Left forelimb (tissue), 1 donor: ENCODE data around the gene DICER1.
"Not testable (repeated sequence)": the region's sequence is repeated elsewhere in the genome, so short reads cannot be mapped to it uniquely, and the experiment has no call there.

Source experiments
- DNase-seq: peaks from one replicate; pipeline ENCODE4 v3.0.0-alpha.2; 2018; ENCODE audit warnings: low spot score

The DICER1 gene

DNA sequence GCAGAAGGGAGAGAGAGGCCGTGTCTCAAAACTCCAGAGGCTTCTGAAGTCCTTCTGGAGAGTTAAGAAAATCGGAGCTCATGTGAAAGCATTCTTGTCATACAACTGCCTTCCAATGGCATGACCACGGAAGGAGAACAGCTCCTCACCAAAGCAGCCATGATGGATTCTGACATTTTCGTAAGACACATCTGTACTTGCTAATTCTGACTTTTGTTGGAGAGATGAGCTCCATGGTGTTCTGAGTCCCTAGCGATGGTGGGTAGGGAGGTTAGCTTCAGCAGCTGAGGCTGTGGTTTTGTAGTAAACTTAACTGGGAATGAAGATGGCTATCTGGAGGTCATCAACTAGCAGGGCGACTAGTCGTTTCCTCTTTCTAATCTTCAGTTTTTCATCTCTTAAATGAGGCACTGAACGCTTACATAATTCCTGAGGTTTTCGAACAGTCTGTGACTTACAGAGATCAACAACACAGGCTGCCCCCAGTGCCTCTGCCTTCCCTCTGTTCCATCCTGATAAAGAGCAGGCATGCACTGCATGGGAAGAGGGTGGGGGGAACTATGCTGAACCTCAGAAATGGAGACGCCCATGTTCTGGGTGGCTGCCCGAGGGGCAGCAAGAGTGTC lies 28.6 kb upstream of the DICER1 start:
- DNase-seq: no peak

DNA sequence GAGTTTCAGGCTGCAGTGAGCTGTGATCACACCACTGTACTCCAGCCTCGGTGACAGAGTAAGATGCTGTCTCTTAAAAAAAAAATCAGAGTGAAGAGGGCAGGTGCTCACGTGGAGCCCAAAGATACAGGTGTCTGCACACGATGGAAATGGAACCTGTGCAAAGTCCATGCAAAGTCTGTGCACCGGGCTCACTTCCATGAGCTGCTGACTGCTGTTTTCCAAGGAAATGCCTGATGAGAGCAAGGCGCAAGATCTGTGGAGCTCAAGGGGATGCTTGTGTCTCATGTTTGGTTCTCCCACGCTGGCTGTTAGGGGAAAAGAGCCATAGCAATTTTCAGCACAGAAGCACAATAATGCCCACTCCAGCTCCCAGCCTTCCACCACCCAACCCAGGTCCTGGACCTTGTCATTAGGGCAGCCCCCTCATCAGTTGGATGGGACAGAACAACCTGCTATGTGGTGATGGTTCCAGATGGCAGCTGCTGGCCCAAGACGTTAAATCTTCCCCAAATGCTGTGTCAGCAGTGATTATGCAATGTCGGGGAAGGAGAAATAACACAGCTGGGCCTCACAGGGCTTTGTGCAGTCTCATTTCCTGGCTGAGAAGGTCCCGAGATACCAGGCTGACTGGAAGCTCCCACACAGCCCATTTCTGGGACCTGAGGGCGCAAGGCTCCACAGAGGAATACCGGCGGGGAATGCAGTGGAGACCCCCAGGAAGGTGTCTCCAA lies 27.9 kb upstream of the DICER1 start:
- no peak for DNase-seq

- no peak for DNase-seq
Measured at GRCh38 chr14:95184413-95184790, 27.1 kb upstream of the DICER1 start.

DNA sequence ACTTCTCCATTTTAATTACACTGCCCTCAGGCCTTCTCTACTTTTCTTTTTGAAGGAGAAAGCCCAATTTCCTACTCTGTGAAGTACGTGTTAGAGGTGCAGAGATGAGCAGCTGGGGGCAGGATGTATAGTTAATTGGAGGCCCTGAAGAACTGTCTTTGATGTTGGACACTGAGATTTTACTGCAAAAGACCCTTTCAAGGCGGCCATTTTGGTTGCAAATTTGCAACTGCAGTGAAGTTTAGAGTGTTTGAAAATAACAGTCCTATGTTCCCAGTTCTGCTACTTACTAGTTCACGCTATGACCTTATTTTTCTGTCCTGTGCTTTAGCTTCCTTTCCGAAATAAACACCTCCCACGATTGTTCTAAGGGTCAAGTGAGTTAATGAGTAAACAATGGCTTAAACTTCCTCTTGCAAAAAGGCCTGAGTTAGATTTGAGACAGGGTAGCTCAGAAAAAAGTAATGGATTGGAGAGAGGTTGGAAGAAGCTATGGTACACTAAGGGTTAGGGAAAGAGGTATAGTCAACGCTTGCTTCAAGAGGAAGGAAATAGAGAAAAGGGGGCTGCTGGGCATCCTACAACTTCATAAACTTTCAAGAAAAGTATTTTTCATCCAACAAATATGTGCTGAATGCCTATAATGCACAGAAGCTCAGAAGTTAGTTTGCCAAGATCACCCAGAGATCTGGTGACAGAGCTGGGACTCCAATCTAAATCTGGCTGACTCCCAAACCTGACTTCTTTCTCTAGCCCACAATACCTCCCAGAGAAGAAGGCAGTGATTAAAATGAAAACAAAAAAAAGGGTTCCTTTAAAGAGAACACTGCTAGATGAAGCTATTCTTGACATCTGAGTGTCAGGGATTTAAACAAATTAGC lies 26.4 kb upstream of the DICER1 start:
- DNase-seq: no peak

GRCh38 chr14:95183082-95183481 lies 25.8 kb upstream of the DICER1 start:
- no peak for DNase-seq

- DNase-seq: no peak
Measured at GRCh38 chr14:95182379-95182778, 25.1 kb upstream of the DICER1 start.

GRCh38 chr14:95180966-95181741 lies 23.8 kb upstream of the DICER1 start:
- DNase-seq: no peak

DNA sequence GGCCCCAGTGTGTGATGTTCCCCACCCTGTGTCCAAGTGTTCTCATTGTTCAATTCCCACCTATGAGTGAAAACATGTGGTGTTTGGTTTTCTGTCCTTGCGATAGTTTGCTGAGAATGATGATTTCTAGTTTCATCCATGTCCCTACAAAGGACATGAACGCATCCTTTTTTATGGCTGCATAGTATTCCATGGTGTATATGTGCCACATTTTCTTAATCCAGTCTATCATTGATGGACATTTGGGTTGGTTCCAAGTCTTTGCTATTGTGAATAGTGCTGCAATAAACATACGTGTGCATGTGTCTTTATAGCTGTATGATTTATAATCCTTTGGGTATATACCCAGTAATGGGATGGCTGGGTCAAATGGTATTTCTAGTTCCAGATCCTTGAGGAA lies 18.3 kb upstream of the DICER1 start:
- DNase-seq: not testable (repeated sequence)

DNA sequence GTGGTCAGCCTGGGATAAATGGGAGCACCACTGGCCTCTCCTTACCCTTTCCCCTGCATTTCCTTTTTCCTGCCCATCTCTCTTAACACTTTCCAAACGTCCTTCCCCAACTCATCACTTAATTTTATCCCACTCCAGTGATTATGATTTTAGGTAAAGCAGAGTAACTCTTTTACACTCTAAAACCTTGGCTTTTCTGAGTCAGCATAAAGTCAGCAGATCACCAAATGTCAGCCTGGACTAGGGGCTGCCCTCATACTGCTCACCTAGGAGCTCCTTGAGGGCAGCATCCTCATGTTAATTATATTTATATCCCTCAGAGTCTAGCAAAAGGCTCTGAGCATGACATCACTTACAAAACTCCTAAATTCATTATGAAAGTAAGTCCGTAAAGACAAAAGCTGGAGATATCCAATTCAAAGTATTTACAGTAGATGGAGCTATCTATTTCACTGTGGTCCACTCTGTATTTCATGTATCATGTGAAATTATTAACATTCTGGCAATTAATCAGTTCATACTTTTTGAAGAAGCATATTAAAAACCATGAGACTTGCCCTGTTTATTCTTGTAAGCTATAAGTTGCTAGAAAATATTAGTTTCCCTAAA lies 17.0 kb upstream of the DICER1 start:
- DNase-seq: no peak

- no peak for DNase-seq
Measured at GRCh38 chr14:95173518-95173917, 16.2 kb upstream of the DICER1 start.

DNA sequence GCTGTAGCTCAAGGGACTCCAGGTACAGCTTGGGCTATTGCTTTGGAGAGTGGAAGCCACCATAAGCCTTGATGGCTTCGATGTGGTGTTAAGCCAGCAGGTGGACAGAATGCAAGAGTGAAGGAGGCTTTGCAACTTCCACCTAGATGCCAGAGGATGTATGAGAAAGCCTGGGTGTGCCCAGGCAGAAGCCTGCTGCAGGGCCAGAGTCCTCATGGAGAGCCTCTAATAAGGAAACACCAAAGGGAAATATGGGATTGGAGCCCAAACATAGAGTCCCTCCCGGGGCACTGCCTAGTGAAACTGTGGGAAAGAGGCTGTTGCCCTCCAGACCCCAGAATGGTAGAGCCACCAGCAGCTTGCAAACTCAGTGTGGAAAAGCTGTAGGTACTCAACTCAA lies 9.8 kb upstream of the DICER1 start:
- DNase-seq: no peak

- no peak for DNase-seq
Measured at GRCh38 chr14:95165517-95165916, 8.2 kb upstream of the DICER1 start.

GRCh38 chr14:95164506-95164905 lies 7.2 kb upstream of the DICER1 start:
- DNase-seq: no peak

GRCh38 chr14:95163666-95164065 lies 6.3 kb upstream of the DICER1 start:
- no peak for DNase-seq

DNA sequence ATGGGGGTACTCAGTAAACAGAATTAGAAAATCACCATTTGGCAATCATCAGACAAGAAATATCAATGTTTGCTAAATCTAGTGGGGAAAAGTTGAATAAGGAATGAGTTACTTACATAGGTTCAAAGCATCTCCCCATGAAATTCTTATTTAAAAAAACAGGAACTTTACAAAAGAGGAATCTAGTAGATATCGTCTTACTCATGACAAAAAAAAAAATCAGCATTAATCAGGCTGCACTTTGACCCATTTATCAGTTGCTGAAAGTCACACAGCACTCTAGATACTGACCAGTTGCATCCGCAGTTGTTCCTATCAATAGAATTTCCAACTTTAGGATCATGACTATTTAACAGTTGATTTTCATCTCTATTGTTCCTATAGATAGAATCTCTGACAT lies 5.8 kb upstream of the DICER1 start:
- DNase-seq: no peak

DNA sequence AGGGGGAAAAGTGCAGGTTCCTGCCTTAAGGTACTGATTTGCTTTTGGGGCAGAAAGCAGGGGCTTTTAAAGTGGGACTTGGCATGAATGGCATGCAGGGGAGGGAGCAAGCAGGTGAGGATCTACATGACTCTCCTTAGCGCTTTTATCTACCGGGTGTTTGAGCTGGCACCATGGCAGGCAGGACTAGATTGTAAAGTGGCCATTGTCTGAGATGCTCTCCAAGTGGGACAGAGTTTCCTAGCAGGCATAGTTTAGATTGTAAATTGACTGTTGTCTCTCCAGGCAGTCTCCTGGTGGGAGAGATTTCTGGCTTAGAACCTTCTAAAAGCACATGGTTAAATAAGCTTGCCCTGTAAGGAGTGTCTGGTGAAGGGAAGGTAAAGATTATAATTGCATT lies 5.3 kb upstream of the DICER1 start:
- DNase-seq: no peak

- DNase-seq: no peak
Measured at GRCh38 chr14:95157048-95157326, 342 bp downstream of the DICER1 start.

DNA sequence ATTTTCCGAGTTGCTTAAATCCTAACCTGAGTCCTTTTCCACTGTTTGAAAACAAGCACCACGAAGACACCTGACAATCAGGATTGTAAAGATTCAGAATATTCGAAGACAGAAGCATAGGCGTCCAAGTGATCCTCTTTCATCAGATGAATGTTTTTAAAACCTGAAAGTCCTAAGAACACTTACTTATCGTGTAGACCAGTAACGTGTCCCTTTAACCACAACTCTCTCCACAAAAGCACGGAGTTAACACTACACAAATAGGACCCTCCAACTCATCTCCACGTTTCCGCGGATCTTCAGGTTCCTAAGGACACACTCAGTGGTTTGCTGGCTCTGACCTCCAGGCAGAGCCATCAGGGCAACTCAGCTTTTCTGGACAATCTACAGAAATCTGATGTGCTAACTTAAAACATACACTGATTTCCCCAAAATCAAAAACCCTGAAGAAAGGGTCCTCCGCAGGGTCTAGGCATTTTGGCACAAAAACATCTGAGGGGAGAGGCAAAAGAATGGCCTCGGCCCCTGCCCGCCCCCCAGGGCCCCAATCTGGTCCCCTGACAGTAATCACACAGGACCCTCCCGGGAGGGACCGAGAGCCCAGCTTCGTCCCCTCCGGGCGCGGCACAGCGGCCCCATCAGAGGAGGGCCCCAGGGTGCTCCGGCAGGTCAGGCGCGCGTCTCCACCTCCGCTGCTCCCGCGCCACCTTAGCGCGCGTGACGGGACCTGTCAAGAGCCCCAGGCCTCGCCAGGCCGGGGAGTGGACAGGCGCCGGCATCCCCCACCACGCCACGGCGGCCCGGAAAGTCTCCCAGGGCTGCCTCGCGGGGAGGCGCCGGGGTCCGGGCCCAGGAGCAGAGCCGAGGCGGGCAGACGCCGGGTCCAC lies 925 bp downstream of the DICER1 start:
- peak; percentile 77 for DNase-seq

DNA sequence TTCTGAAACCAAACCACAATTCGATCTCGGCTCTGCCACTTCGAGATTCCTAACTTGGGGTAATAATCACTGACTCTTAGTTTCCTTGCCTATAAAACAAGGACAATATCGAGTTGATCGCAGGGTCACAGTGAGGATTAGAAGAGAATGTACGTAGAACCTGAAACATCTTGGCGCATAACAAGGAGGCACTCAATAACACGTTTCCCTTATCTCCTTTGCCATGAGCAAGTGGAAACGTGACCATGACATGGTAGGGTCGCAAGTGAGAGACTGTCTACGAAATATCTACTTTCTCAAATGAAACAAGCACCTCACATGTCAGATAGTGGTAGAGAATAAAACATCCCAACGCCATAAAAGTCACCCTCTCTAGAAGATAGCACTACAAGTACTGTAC lies 2.3 kb downstream of the DICER1 start:
- no peak for DNase-seq

DNA sequence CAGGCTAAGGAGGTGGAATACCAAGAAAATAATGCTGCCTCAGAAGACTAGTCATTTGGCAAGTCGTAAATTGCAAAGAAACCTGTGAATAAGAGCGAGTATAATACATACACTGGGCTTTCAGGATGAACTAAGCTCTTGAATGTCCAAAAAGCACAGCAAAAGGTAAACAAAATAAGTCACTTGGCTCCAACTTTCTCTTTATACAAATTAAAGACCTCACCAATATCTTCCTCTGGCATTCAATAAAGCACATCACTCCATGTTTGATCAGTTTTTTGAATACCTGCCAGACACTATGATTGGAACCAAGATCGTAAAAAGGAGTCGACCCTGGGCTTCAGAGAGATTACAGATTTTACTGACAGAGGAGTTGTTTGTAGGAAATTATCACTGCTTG lies 3.5 kb downstream of the DICER1 start:
- DNase-seq: no peak

GRCh38 chr14:95151561-95151960 lies 5.8 kb downstream of the DICER1 start:
- DNase-seq: no peak
